HFFc6 (cell line): ENCODE results near the gene TMEM59. TPM values are rescaled to one million over a fixed set of nuclear protein-coding genes. Genes with fewer than 3 reads are reported as not detected.
A peak's percentile ranks its signal among the peaks of the same experiment; 100 is the strongest.

Source experiments
- DNase-seq: peaks from one replicate; pipeline ENCODE4 v3.0.0-alpha.2; 2018
- H3K27ac Mint-ChIP-seq: 2 replicates; pipeline ENCODE4 v1.8.0; 2020; ENCODE audit warnings: mild to moderate bottlenecking, mixed read lengths
- H3K27me3 Mint-ChIP-seq: 2 replicates; pipeline ENCODE4 v1.8.0; 2021; ENCODE audit warnings: mild to moderate bottlenecking, moderate library complexity, mixed read lengths; ENCODE audit not compliant: insufficient read depth
- H3K36me3 Mint-ChIP-seq: 2 replicates; pipeline ENCODE4 v1.8.0; 2021; ENCODE audit warnings: low read depth, mixed read lengths
- H3K4me1 Mint-ChIP-seq: 2 replicates; pipeline ENCODE4 v1.8.0; 2020; ENCODE audit warnings: low read depth, mixed read lengths
- H3K4me3 Mint-ChIP-seq: 2 replicates; pipeline ENCODE4 v1.8.0; 2020; ENCODE audit warnings: mild to moderate bottlenecking, moderate library complexity, mixed read lengths
- H3K9me3 Mint-ChIP-seq: 2 replicates; pipeline ENCODE4 v1.8.0; 2020; ENCODE audit warnings: mild to moderate bottlenecking, mixed read lengths
- CTCF ChIP-seq: fragments of 200-600 bp; sonication (generic); IDR thresholded peaks from 2 replicates; pipeline ENCODE4 v1.5.0; 2021; ENCODE audit warnings: antibody characterized with exemption, mild to moderate bottlenecking
- total RNA-seq, 6 experiments: library from RNA; stranded (reverse); fragmentation: NEBNext Ultra II Directional; extraction: Animal tissue kit (Norgen Biotek cat#: 25700); gene quantifications; 2 replicates in 1 of 6; 3 replicates in 5 of 6; pipeline ENCODE4 v1.2.3, GENCODE V29; 2021

The TMEM59 gene
- total RNA-seq, 6 experiments from 2014 or later = 282 to 460 (median 348) TPM

- Mint-ChIP-seq H3K36me3 (peaks cover 5% of the 10 kb centered on the region; the same call in 1 of the 2 replicates), H3K4me1 (peaks cover 6% of the 10 kb centered on the region; the same call in 1 of the 2 replicates), H3K27ac (no peak overlapping the region), H3K9me3 (no peaks in the 10 kb centered on the region), H3K27me3 (no peaks in the 10 kb centered on the region), H3K4me3 (no peak overlapping the region)
- no peak for TF ChIP-seq CTCF
- DNase-seq = no peak
Measured at GRCh38 chr1:54069791-54070170, 16.8 kb upstream of the TMEM59 start.

- no peak overlapping the region for H3K27ac Mint-ChIP-seq
- no peak for TF ChIP-seq CTCF
- no peaks in the 10 kb centered on the region for H3K9me3 Mint-ChIP-seq
- no peaks in the 10 kb centered on the region for H3K36me3 Mint-ChIP-seq
- H3K27me3 Mint-ChIP-seq = no peaks in the 10 kb centered on the region
- no peaks in the 10 kb centered on the region for H3K4me1 Mint-ChIP-seq
- H3K4me3 Mint-ChIP-seq = no peak overlapping the region
- DNase-seq = no peak
Measured at GRCh38 chr1:54064299-54064698, 11.3 kb upstream of the TMEM59 start.

GRCh38 chr1:54054438-54054749 is 1.4 kb upstream of the TMEM59 start:
- no peak for DNase-seq
- H3K27ac Mint-ChIP-seq = no peak overlapping the region
- H3K4me3 Mint-ChIP-seq = no peak overlapping the region
- H3K27me3 Mint-ChIP-seq = no peaks in the 10 kb centered on the region; the same call in 1 of the 2 replicates
- no peak for TF ChIP-seq CTCF
- no peaks in the 10 kb centered on the region for H3K9me3 Mint-ChIP-seq
- H3K36me3 Mint-ChIP-seq = no peaks in the 10 kb centered on the region
- peaks cover 13% of the 10 kb centered on the region for H3K4me1 Mint-ChIP-seq

GRCh38 chr1:54053745-54054437 is 887 bp upstream of the TMEM59 start:
- no peak for DNase-seq
- Mint-ChIP-seq H3K27ac (no peak overlapping the region), H3K4me1 (peaks cover 15% of the 10 kb centered on the region), H3K4me3 (no peak overlapping the region), H3K36me3 (no peaks in the 10 kb centered on the region), H3K9me3 (no peaks in the 10 kb centered on the region), H3K27me3 (no peaks in the 10 kb centered on the region)
- no peak; the same call in 1 of the 2 replicates for TF ChIP-seq CTCF

- no peaks in the 10 kb centered on the region for H3K9me3 Mint-ChIP-seq
- no peaks in the 10 kb centered on the region for H3K36me3 Mint-ChIP-seq
- H3K27ac Mint-ChIP-seq = no peak overlapping the region
- TF ChIP-seq CTCF = no peak
- DNase-seq = peak; percentile 63
- peaks cover 29% of the 10 kb centered on the region for H3K4me1 Mint-ChIP-seq
- H3K27me3 Mint-ChIP-seq = no peaks in the 10 kb centered on the region
- no peak overlapping the region for H3K4me3 Mint-ChIP-seq
Measured at GRCh38 chr1:54052431-54052933, 522 bp downstream of the TMEM59 start.
